H9 (cell line): ENCODE measurements around the gene ARHGEF17. TPM values are rescaled to one million over a fixed set of nuclear protein-coding genes. Genes with fewer than 3 reads are reported as not detected.

ENCODE experiments used
- DNase-seq: peaks from one replicate; pipeline ENCODE4 v3.0.0-alpha.2; 2017
- H2AFZ ChIP-seq: one replicate; pipeline ENCODE4 v1.6.1; 2013; ENCODE audit warnings: mild to moderate bottlenecking, low read length, control low read depth, moderate library complexity
- H2AK5ac ChIP-seq: 2 replicates; pipeline ENCODE4 v1.6.1; 2013; ENCODE audit warnings: low read length, control low read depth, mixed read lengths; ENCODE audit not compliant: insufficient read length
- H2BK120ac ChIP-seq: one replicate; pipeline ENCODE4 v1.6.1; 2013; ENCODE audit warnings: low read depth, mild to moderate bottlenecking, low read length, control low read depth, inconsistent platforms; ENCODE audit not compliant: poor library complexity, severe bottlenecking
- H2BK12ac ChIP-seq: 2 replicates; pipeline ENCODE4 v1.6.1; 2013; ENCODE audit warnings: low read length, control low read depth, mixed read lengths, low read depth; ENCODE audit not compliant: insufficient read length
- H2BK15ac ChIP-seq: 2 replicates; pipeline ENCODE4 v1.6.1; 2013; ENCODE audit warnings: low read depth, low read length, control low read depth
- H2BK20ac ChIP-seq: one replicate; pipeline ENCODE4 v1.6.1; 2013; ENCODE audit warnings: low read depth, mild to moderate bottlenecking, low read length, control low read depth, inconsistent platforms; ENCODE audit not compliant: poor library complexity, severe bottlenecking
- H2BK5ac ChIP-seq: 2 replicates; pipeline ENCODE4 v1.6.1; 2013; ENCODE audit warnings: low read length, control low read depth, mixed read lengths; ENCODE audit not compliant: insufficient read length
- H3K14ac ChIP-seq: 2 replicates; pipeline ENCODE4 v1.6.1; 2013; ENCODE audit warnings: low read length, control low read depth; ENCODE audit not compliant: insufficient read depth
- H3K18ac ChIP-seq: 2 replicates; pipeline ENCODE4 v1.6.1; 2013; ENCODE audit warnings: low read depth, mild to moderate bottlenecking, mixed read lengths, low read length, control low read depth; ENCODE audit not compliant: insufficient read length
- H3K23ac ChIP-seq: 2 replicates; pipeline ENCODE4 v1.6.1; 2013; ENCODE audit warnings: low read length, control low read depth, mixed read lengths, low read depth; ENCODE audit not compliant: insufficient read length
- H3K23me2 ChIP-seq: 2 replicates; pipeline ENCODE4 v1.6.1; 2013; ENCODE audit warnings: low read depth, mild to moderate bottlenecking, mixed read lengths, low read length, control low read depth; ENCODE audit not compliant: insufficient read length, poor library complexity, severe bottlenecking
- H3K27ac ChIP-seq: 2 replicates; pipeline ENCODE4 v1.5.1; 2013; ENCODE audit warnings: low read length, control low read depth, mixed read lengths, low read depth; ENCODE audit not compliant: insufficient read length
- H3K27me3 ChIP-seq: 2 replicates; pipeline ENCODE4 v1.6.1; 2013; ENCODE audit warnings: low read length, control low read depth, inconsistent platforms; ENCODE audit not compliant: insufficient read depth
- H3K4ac ChIP-seq: 2 replicates; pipeline ENCODE4 v1.6.1; 2013; ENCODE audit warnings: low read depth, mild to moderate bottlenecking, control low read depth, inconsistent platforms, low read length, moderate library complexity
- H3K4me1 ChIP-seq: 2 replicates; pipeline ENCODE4 v1.6.1; 2013; ENCODE audit warnings: low read length, control low read depth, inconsistent platforms; ENCODE audit not compliant: insufficient read depth
- H3K4me2 ChIP-seq: 2 replicates; pipeline ENCODE4 v1.6.1; 2013; ENCODE audit warnings: low read length, control low read depth, mixed read lengths; ENCODE audit not compliant: insufficient read length, insufficient read depth
- H3K56ac ChIP-seq: 2 replicates; pipeline ENCODE4 v1.6.1; 2013; ENCODE audit warnings: low read depth, mild to moderate bottlenecking, mixed read lengths, low read length, control low read depth; ENCODE audit not compliant: insufficient read length
- H3K79me1 ChIP-seq: 2 replicates; pipeline ENCODE4 v1.6.1; 2013; ENCODE audit warnings: low read depth, mild to moderate bottlenecking, moderate library complexity, low read length, control low read depth, inconsistent platforms; ENCODE audit not compliant: insufficient read depth, poor library complexity, severe bottlenecking
- H3K79me2 ChIP-seq: 2 replicates; pipeline ENCODE4 v1.6.1; 2013; ENCODE audit warnings: low read length, control low read depth, inconsistent platforms; ENCODE audit not compliant: insufficient read depth
- H3K9ac ChIP-seq: 2 replicates; pipeline ENCODE4 v1.6.1; 2013; ENCODE audit warnings: low read length, control low read depth, mixed read lengths; ENCODE audit not compliant: insufficient read length; ENCODE audit errors: extremely low read depth
- H3K9me3 ChIP-seq: one replicate; pipeline ENCODE4 v1.6.1; 2013; ENCODE audit warnings: low read depth, low read length, inconsistent platforms; ENCODE audit not compliant: control insufficient read depth
- H3T11ph ChIP-seq: one replicate; pipeline ENCODE4 v1.6.1; 2013; ENCODE audit warnings: mild to moderate bottlenecking, low read length, control low read depth, inconsistent platforms
- H4K20me1 ChIP-seq: one replicate; pipeline ENCODE4 v1.6.1; 2013; ENCODE audit not compliant: control insufficient read depth, insufficient read length, insufficient read depth
- H4K5ac ChIP-seq: 2 replicates; pipeline ENCODE4 v1.6.1; 2013; ENCODE audit warnings: low read depth, mild to moderate bottlenecking, mixed read lengths, low read length, control low read depth; ENCODE audit not compliant: insufficient read length
- H4K8ac ChIP-seq: replicated peaks from 2 replicates; pipeline ENCODE4 v1.6.1; 2013; ENCODE audit warnings: low read length, control low read depth, mixed read lengths, low read depth; ENCODE audit not compliant: insufficient read length
- H4K91ac ChIP-seq: 2 replicates; pipeline ENCODE4 v1.6.1; 2013; ENCODE audit warnings: low read depth, mild to moderate bottlenecking, moderate library complexity, mixed read lengths, low read length, control low read depth; ENCODE audit not compliant: insufficient read length
- H3K27ac Mint-ChIP-seq, 3 experiments: 2 replicates in 2 of 3; 3 replicates in 1 of 3; pipeline ENCODE4 v1.8.0; 2020 to 2021; ENCODE audit warnings: mixed read lengths in 3 of 3, mild to moderate bottlenecking in 1 of 3, moderate library complexity in 1 of 3
- H3K27me3 Mint-ChIP-seq: 2 replicates; pipeline ENCODE4 v1.8.0; 2021; ENCODE audit warnings: low read depth, mild to moderate bottlenecking, moderate library complexity, mixed read lengths
- H3K36me3 Mint-ChIP-seq, 3 experiments: 2 replicates in 2 of 3; 3 replicates in 1 of 3; pipeline ENCODE4 v1.8.0; 2020 to 2021; ENCODE audit warnings: low read depth in 3 of 3, mixed read lengths in 3 of 3; ENCODE audit not compliant: insufficient read depth in 1 of 3
- H3K4me1 Mint-ChIP-seq, 2 experiments: 2 replicates each; pipeline ENCODE4 v1.8.0; 2020; ENCODE audit warnings: mixed read lengths in 2 of 2
- H3K4me3 Mint-ChIP-seq, 2 experiments: 2 replicates in 1 of 2; 3 replicates in 1 of 2; pipeline ENCODE4 v1.8.0; 2020 to 2021; ENCODE audit warnings: mild to moderate bottlenecking in 2 of 2, mixed read lengths in 2 of 2, moderate library complexity in 1 of 2
- H3K9me3 Mint-ChIP-seq, 2 experiments: 2 replicates in 1 of 2; 3 replicates in 1 of 2; pipeline ENCODE4 v1.8.0; 2020; ENCODE audit warnings: mild to moderate bottlenecking in 2 of 2, mixed read lengths in 2 of 2, moderate library complexity in 1 of 2
- CTCF ChIP-seq: fragments of 200-600 bp; sonication (generic); conservative IDR thresholded peaks from 3 replicates; pipeline ENCODE4 v1.8.0; 2021; ENCODE audit warnings: antibody characterized with exemption, mild to moderate bottlenecking
- WGBS: extraction: QIAGEN DNeasy Blood & Tissue Kit; methylation state at CpG from one replicate; pipeline ENCODE4 v1.1.7; 2013; ENCODE audit warnings: missing lambda C conversion rate, low lambda C conversion rate, mixed read lengths; ENCODE audit not compliant: insufficient read length; ENCODE audit errors: extremely low coverage; 5-methylcytosine and 5-hydroxymethylcytosine counted together
- total RNA-seq: library from RNA; stranded (reverse); gene quantifications from 2 replicates; pipeline ENCODE4 v1.2.1, GENCODE V29; 2021

ARHGEF17 gene
- total RNA-seq, 1 experiment from 2014 or later, result 7.4 TPM

- Histone ChIP-seq H3K56ac (no peak overlapping the region), H2BK12ac (no peak overlapping the region), H2BK5ac (no peak overlapping the region), H3K79me1 (no peaks in the 10 kb centered on the region), H3K18ac (no peak overlapping the region), H3K79me2 (no peaks in the 10 kb centered on the region), H3K9me3 (no peaks in the 10 kb centered on the region), H3T11ph (no peak overlapping the region), H2AFZ (no peak overlapping the region), H3K4me2 (no peak overlapping the region), H3K23me2 (no peaks in the 10 kb centered on the region), H2AK5ac (no peak overlapping the region), H4K8ac (no peak overlapping the region), H3K27ac (no peak overlapping the region), H2BK15ac (no peak overlapping the region), H3K23ac (no peak overlapping the region), H3K9ac (no peak overlapping the region), H3K4me1 (0 out of 2 replicates have a peak, but pooled peaks cover 7% of the 10 kb centered on the region), H3K4ac (no peak overlapping the region), H4K20me1 (no peaks in the 10 kb centered on the region), H4K91ac (no peak overlapping the region), H2BK20ac (no peak overlapping the region), H3K14ac (no peak overlapping the region), H4K5ac (no peak overlapping the region), H2BK120ac (no peak overlapping the region), H3K27me3 (no peaks in the 10 kb centered on the region)
- H3K4me1 Mint-ChIP-seq, result peaks cover 27 to 45% of the 10 kb centered on the region in 2 experiments
- no peak for TF ChIP-seq CTCF
- H3K4me3 Mint-ChIP-seq, result no peak overlapping the region
- DNase-seq, result no peak
- peaks cover 0 to 11% (median 2%) of the 10 kb centered on the region in 3 experiments; a peak in 3 of 7 replicates for H3K36me3 Mint-ChIP-seq
- WGBS, result no CpG with 5 or more reads among the region's 8 CpGs
- H3K9me3 Mint-ChIP-seq, result no peaks in the 10 kb centered on the region
- no peak overlapping the region for H3K27ac Mint-ChIP-seq
- H3K27me3 Mint-ChIP-seq, result peaks cover 14% of the 10 kb centered on the region
Measured at GRCh38 chr11:73318501-73319011, 10.5 kb downstream of the ARHGEF17 start.
